Activated CD8-positive, alpha-beta memory T cell treated with anti-CD3 and anti-CD28 coated beads, Interleukin-2, amount 50 U/mL, for 1 hour (primary cell): ENCODE measurements around the gene CBFA2T2.
"Not testable (repeated sequence)": the region's sequence is repeated elsewhere in the genome, so short reads cannot be mapped to it uniquely, and the experiment has no call there.

Experiments
- DNase-seq: peaks from one replicate; pipeline ENCODE4 v3.0.0-alpha.2; 2020; ENCODE audit errors: extremely low read depth

CBFA2T2 gene

GRCh38 chr20:33624399-33624798 is 134.5 kb downstream of the CBFA2T2 start:
- DNase-seq: no peak

GRCh38 chr20:33626190-33626589 is 136.3 kb downstream of the CBFA2T2 start:
- DNase-seq: no peak

GRCh38 chr20:33627577-33628216 is 137.8 kb downstream of the CBFA2T2 start:
- no peak for DNase-seq

GRCh38 chr20:33629533-33629932 is 139.6 kb downstream of the CBFA2T2 start:
- DNase-seq: no peak

GRCh38 chr20:33629979-33630378 is 140.1 kb downstream of the CBFA2T2 start:
- DNase-seq: no peak

- no peak for DNase-seq
Measured at GRCh38 chr20:33630507-33630906, 140.6 kb downstream of the CBFA2T2 start.

- DNase-seq: not testable (repeated sequence)
Measured at GRCh38 chr20:33631910-33632309, 142.0 kb downstream of the CBFA2T2 start.

- DNase-seq: no peak
Measured at GRCh38 chr20:33635341-33635740, 145.4 kb downstream of the CBFA2T2 start.

- DNase-seq: no peak
Measured at GRCh38 chr20:33636776-33637175, 146.9 kb downstream of the CBFA2T2 start.

- DNase-seq: no peak
Measured at GRCh38 chr20:33640287-33640686, 150.4 kb downstream of the CBFA2T2 start.

- no peak for DNase-seq
Measured at GRCh38 chr20:33644313-33645071, 154.6 kb downstream of the CBFA2T2 start.

- DNase-seq: no peak
Measured at GRCh38 chr20:33645072-33645358, 155.1 kb downstream of the CBFA2T2 start.

- no peak for DNase-seq
Measured at GRCh38 chr20:33645396-33645795, 155.5 kb downstream of the CBFA2T2 start.

GRCh38 chr20:33646191-33646590 is 156.3 kb downstream of the CBFA2T2 start:
- DNase-seq: no peak

GRCh38 chr20:33646959-33647602 is 157.2 kb downstream of the CBFA2T2 start:
- not testable (repeated sequence) for DNase-seq

GRCh38 chr20:33647603-33648395 is 157.9 kb downstream of the CBFA2T2 start:
- DNase-seq: no peak

- DNase-seq: no peak
Measured at GRCh38 chr20:33648396-33649004, 158.6 kb downstream of the CBFA2T2 start.

GRCh38 chr20:33649201-33649681 is 159.3 kb downstream of the CBFA2T2 start:
- no peak for DNase-seq

GRCh38 chr20:33650111-33650752 is 160.3 kb downstream of the CBFA2T2 start:
- DNase-seq: no peak

GRCh38 chr20:33650753-33651561 is 161.1 kb downstream of the CBFA2T2 start:
- DNase-seq: no peak
